Measurements from ENCODE around the gene KPNA1.

DNA sequence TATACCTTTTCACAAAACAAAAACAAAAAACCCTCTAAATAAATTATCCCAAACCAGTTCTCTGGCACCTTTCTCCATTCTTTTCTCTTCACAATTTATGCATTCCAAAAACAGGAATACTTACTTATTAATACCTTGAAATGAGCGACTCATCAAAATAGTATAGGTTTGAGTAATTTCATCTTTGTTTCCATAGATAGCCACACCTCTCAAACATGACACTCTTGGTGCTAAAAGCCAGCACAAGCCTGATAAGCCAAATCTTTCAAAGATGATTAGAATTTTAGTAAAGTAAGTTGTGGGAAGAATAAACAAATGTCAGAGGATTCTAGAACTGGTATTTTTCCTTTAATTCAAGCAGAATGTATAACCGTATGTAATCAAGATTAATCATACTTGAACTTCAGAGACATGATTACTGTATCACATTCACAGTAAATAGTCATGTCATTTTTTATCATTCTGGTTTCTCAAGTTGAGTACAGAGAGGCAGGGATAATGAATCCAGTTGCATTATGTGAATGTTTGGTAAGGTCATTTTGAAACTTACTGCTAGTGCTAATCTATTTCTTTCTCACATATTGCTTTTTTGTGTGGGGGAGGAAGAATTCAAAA lies 86.8 kb downstream of the KPNA1 start:
- TF ChIP-seq, protein P1, sequence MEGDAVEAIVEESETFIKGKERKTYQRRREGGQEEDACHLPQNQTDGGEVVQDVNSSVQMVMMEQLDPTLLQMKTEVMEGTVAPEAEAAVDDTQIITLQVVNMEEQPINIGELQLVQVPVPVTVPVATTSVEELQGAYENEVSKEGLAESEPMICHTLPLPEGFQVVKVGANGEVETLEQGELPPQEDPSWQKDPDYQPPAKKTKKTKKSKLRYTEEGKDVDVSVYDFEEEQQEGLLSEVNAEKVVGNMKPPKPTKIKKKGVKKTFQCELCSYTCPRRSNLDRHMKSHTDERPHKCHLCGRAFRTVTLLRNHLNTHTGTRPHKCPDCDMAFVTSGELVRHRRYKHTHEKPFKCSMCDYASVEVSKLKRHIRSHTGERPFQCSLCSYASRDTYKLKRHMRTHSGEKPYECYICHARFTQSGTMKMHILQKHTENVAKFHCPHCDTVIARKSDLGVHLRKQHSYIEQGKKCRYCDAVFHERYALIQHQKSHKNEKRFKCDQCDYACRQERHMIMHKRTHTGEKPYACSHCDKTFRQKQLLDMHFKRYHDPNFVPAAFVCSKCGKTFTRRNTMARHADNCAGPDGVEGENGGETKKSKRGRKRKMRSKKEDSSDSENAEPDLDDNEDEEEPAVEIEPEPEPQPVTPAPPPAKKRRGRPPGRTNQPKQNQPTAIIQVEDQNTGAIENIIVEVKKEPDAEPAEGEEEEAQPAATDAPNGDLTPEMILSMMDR (conservative IDR thresholded peaks at IDR 0.05; ENCODE audit: low read depth in 2 of 2): no peak
- no peak for TF ChIP-seq EZH2 (IDR thresholded peaks at IDR 0.05; ENCODE audit: low read depth, unreplicated experiment)
- TF ChIP-seq EZH2phosphoT487 (IDR thresholded peaks at IDR 0.05; ENCODE audit: unreplicated experiment): no peak
- no peak for TF ChIP-seq POLR2AphosphoS5 (IDR thresholded peaks at IDR 0.05; ENCODE audit: low read depth)
- TF ChIP-seq, protein P2, sequence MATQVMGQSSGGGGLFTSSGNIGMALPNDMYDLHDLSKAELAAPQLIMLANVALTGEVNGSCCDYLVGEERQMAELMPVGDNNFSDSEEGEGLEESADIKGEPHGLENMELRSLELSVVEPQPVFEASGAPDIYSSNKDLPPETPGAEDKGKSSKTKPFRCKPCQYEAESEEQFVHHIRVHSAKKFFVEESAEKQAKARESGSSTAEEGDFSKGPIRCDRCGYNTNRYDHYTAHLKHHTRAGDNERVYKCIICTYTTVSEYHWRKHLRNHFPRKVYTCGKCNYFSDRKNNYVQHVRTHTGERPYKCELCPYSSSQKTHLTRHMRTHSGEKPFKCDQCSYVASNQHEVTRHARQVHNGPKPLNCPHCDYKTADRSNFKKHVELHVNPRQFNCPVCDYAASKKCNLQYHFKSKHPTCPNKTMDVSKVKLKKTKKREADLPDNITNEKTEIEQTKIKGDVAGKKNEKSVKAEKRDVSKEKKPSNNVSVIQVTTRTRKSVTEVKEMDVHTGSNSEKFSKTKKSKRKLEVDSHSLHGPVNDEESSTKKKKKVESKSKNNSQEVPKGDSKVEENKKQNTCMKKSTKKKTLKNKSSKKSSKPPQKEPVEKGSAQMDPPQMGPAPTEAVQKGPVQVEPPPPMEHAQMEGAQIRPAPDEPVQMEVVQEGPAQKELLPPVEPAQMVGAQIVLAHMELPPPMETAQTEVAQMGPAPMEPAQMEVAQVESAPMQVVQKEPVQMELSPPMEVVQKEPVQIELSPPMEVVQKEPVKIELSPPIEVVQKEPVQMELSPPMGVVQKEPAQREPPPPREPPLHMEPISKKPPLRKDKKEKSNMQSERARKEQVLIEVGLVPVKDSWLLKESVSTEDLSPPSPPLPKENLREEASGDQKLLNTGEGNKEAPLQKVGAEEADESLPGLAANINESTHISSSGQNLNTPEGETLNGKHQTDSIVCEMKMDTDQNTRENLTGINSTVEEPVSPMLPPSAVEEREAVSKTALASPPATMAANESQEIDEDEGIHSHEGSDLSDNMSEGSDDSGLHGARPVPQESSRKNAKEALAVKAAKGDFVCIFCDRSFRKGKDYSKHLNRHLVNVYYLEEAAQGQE (IDR thresholded peaks at IDR 0.05; ENCODE audit: unreplicated experiment): no peak
- TF ChIP-seq, protein P3, sequence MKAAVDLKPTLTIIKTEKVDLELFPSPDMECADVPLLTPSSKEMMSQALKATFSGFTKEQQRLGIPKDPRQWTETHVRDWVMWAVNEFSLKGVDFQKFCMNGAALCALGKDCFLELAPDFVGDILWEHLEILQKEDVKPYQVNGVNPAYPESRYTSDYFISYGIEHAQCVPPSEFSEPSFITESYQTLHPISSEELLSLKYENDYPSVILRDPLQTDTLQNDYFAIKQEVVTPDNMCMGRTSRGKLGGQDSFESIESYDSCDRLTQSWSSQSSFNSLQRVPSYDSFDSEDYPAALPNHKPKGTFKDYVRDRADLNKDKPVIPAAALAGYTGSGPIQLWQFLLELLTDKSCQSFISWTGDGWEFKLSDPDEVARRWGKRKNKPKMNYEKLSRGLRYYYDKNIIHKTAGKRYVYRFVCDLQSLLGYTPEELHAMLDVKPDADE (IDR thresholded peaks at IDR 0.05): no peak
- TF ChIP-seq CREB1 (CRISPR knock-in tag; IDR thresholded peaks at IDR 0.05; ENCODE audit: low read depth): no peak

Data from GM23338 (cell line).